Mesodermal cell (in vitro differentiated cells): ENCODE data around the gene DISP3. TPM values are rescaled to one million over a fixed set of nuclear protein-coding genes. Genes with fewer than 3 reads are reported as not detected.

Experiments
- H3K27ac ChIP-seq: 2 replicates; pipeline ENCODE4 v1.7.0; 2013; ENCODE audit warnings: mild to moderate bottlenecking, low read depth, low read length, moderate library complexity; ENCODE audit not compliant: severe bottlenecking
- H3K36me3 ChIP-seq: 2 replicates; pipeline ENCODE4 v1.7.1; 2013; ENCODE audit warnings: mild to moderate bottlenecking, low read length, moderate library complexity; ENCODE audit not compliant: control insufficient read depth, insufficient read depth
- H3K4me1 ChIP-seq: one replicate; pipeline ENCODE4 v1.7.1; 2013; ENCODE audit warnings: mild to moderate bottlenecking, low read length; ENCODE audit not compliant: insufficient read depth, control insufficient read depth, poor library complexity, severe bottlenecking
- H3K4me3 ChIP-seq: 2 replicates; pipeline ENCODE4 v1.7.0; 2013; ENCODE audit warnings: low read length, control low read depth, mild to moderate bottlenecking; ENCODE audit not compliant: insufficient read depth, poor library complexity, severe bottlenecking; ENCODE audit errors: extremely low read depth
- H3K9me3 ChIP-seq: 2 replicates; pipeline ENCODE4 v1.7.1; 2013; ENCODE audit warnings: mild to moderate bottlenecking, low read length, moderate library complexity; ENCODE audit not compliant: control insufficient read depth
- WGBS, 2 experiments: methylation state at CpG; one replicate each; pipeline ENCODE4 v1.1.5; 2013; ENCODE audit warnings: missing lambda C conversion rate in 2 of 2; ENCODE audit not compliant: insufficient coverage in 2 of 2; 5-methylcytosine and 5-hydroxymethylcytosine counted together
- polyA plus RNA-seq, 2 experiments: library from polyadenylated mRNA; stranded (reverse); fragments of 50-300 nt; gene quantifications; one replicate each; pipeline ENCODE4 v1.2.3, GENCODE V29; 2013

The DISP3 gene
- 3.8 TPM for polyA plus RNA-seq (2013, experiment 1 of 2)
- polyA plus RNA-seq (2013, experiment 2 of 2), result 2.0 TPM

GRCh38 chr1:11478571-11479374, at the start of gene DISP3:
Gene DISP3 (plus strand): TSS chr1:11479155. CDS start chr1:11500993, 21,838 bp downstream.
- peak within 1 kb of the TSS; percentile 99 for H3K27ac ChIP-seq
- H3K4me1 ChIP-seq, result peaks cover 4% of the 10 kb centered on the region
- 0% methylated on average over 57 to 87 of the region's 96 CpGs for WGBS, 2 experiments
- peak within 1 kb of the TSS; percentile 58 for H3K4me3 ChIP-seq
- H3K9me3 ChIP-seq, result no peaks in the 10 kb centered on the region
- no peaks in the 10 kb centered on the region for H3K36me3 ChIP-seq

GRCh38 chr1:11429226-11429625, 49.7 kb upstream of the DISP3 start:
- no peak overlapping the region for H3K4me3 ChIP-seq
- H3K9me3 ChIP-seq, result no peaks in the 10 kb centered on the region
- WGBS, 2 experiments, result 81 to 90% methylated on average over 6 of the region's 6 CpGs
- H3K27ac ChIP-seq, result no peak overlapping the region
- H3K4me1 ChIP-seq, result no peaks in the 10 kb centered on the region
- no peaks in the 10 kb centered on the region for H3K36me3 ChIP-seq

GRCh38 chr1:11429935-11430334, 49.0 kb upstream of the DISP3 start:
- no peak overlapping the region for H3K27ac ChIP-seq

GRCh38 chr1:11431941-11432507, 46.9 kb upstream of the DISP3 start:
- Histone ChIP-seq H3K4me1 (no peaks in the 10 kb centered on the region), H3K4me3 (no peak overlapping the region), H3K9me3 (no peaks in the 10 kb centered on the region), H3K27ac (no peak overlapping the region), H3K36me3 (no peaks in the 10 kb centered on the region)
- WGBS, 2 experiments, result 86 to 91% methylated on average over 11 to 16 of the region's 16 CpGs

More at GRCh38 chr1:11429935-11430334, 49.0 kb upstream of the DISP3 start:
- no peaks in the 10 kb centered on the region for H3K9me3 ChIP-seq
- 91 to 96% methylated on average over 7 to 8 of the region's 10 CpGs for WGBS, 2 experiments
- H3K36me3 ChIP-seq, result no peaks in the 10 kb centered on the region
- H3K4me1 ChIP-seq, result no peaks in the 10 kb centered on the region
- no peak overlapping the region for H3K4me3 ChIP-seq

- Histone ChIP-seq H3K9me3 (no peaks in the 10 kb centered on the region), H3K36me3 (no peaks in the 10 kb centered on the region), H3K4me3 (no peak overlapping the region), H3K27ac (no peak overlapping the region), H3K4me1 (no peaks in the 10 kb centered on the region)
- WGBS, 2 experiments, result 90 to 91% methylated on average over 4 of the region's 4 CpGs
Observed at GRCh38 chr1:11432526-11432925, 46.4 kb upstream of the DISP3 start.

GRCh38 chr1:11434501-11434900, 44.5 kb upstream of the DISP3 start:
- H3K9me3 ChIP-seq, result no peaks in the 10 kb centered on the region
- no peaks in the 10 kb centered on the region for H3K36me3 ChIP-seq
- no peaks in the 10 kb centered on the region for H3K4me1 ChIP-seq
- H3K4me3 ChIP-seq, result no peak overlapping the region
- WGBS, 2 experiments, result 70 to 72% methylated on average over 3 to 5 of the region's 5 CpGs
- no peak overlapping the region for H3K27ac ChIP-seq

- no peaks in the 10 kb centered on the region for H3K4me1 ChIP-seq
- no peaks in the 10 kb centered on the region for H3K36me3 ChIP-seq
- 89 to 95% methylated on average over 11 of the region's 11 CpGs for WGBS, 2 experiments
- no peak overlapping the region for H3K27ac ChIP-seq
- H3K9me3 ChIP-seq, result no peaks in the 10 kb centered on the region
- H3K4me3 ChIP-seq, result no peak overlapping the region
Observed at GRCh38 chr1:11434926-11435325, 44.0 kb upstream of the DISP3 start.

GRCh38 chr1:11438996-11439395, 40.0 kb upstream of the DISP3 start:
- no peaks in the 10 kb centered on the region for H3K9me3 ChIP-seq
- H3K4me3 ChIP-seq, result no peak overlapping the region
- 78 to 87% methylated on average over 5 to 7 of the region's 7 CpGs for WGBS, 2 experiments
- H3K36me3 ChIP-seq, result no peaks in the 10 kb centered on the region
- H3K4me1 ChIP-seq, result no peaks in the 10 kb centered on the region
- H3K27ac ChIP-seq, result no peak overlapping the region

- no peak overlapping the region for H3K4me3 ChIP-seq
- no peak overlapping the region for H3K27ac ChIP-seq
- H3K4me1 ChIP-seq, result no peaks in the 10 kb centered on the region
- WGBS, 2 experiments, result 79 to 85% methylated on average over 7 to 10 of the region's 11 CpGs
- H3K9me3 ChIP-seq, result no peaks in the 10 kb centered on the region
- H3K36me3 ChIP-seq, result no peaks in the 10 kb centered on the region
Observed at GRCh38 chr1:11441211-11441952, 37.6 kb upstream of the DISP3 start.

GRCh38 chr1:11443043-11443442, 35.9 kb upstream of the DISP3 start:
- no CpG with 5 or more reads among the region's 1 CpG for WGBS, 2 experiments
- no peaks in the 10 kb centered on the region for H3K9me3 ChIP-seq
- H3K27ac ChIP-seq, result no peak overlapping the region
- no peaks in the 10 kb centered on the region for H3K4me1 ChIP-seq
- H3K4me3 ChIP-seq, result no peak overlapping the region
- H3K36me3 ChIP-seq, result no peaks in the 10 kb centered on the region
